Endodermal cell (in vitro differentiated cells): ENCODE data around the gene SNX24. TPM values are rescaled to one million over a fixed set of nuclear protein-coding genes. Genes with fewer than 3 reads are reported as not detected.

Experiments used
- DNase-seq: peaks from one replicate; pipeline ENCODE4 v3.0.0-alpha.2; 2017
- H3K27ac ChIP-seq: 2 replicates; pipeline ENCODE4 v1.5.1; 2013; ENCODE audit warnings: mild to moderate bottlenecking, low read depth, low read length, moderate library complexity
- H3K27me3 ChIP-seq: 2 replicates; pipeline ENCODE4 v1.6.1; 2013; ENCODE audit warnings: mild to moderate bottlenecking, low read length, moderate library complexity; ENCODE audit not compliant: insufficient read depth, control insufficient read depth, poor library complexity, severe bottlenecking
- H3K36me3 ChIP-seq: 2 replicates; pipeline ENCODE4 v1.7.0; 2013; ENCODE audit warnings: mild to moderate bottlenecking, low read length, moderate library complexity; ENCODE audit not compliant: control insufficient read depth, insufficient read depth
- H3K4me1 ChIP-seq: one replicate; pipeline ENCODE4 v1.7.0; 2013; ENCODE audit warnings: low read length; ENCODE audit not compliant: control insufficient read depth, insufficient read depth
- H3K4me3 ChIP-seq: 2 replicates; pipeline ENCODE4 v1.5.1; 2013; ENCODE audit warnings: mild to moderate bottlenecking, low read length, moderate library complexity
- H3K9ac ChIP-seq: 2 replicates; pipeline ENCODE4 v1.6.1; 2013; ENCODE audit warnings: mild to moderate bottlenecking, low read length, moderate library complexity; ENCODE audit not compliant: poor library complexity, severe bottlenecking; ENCODE audit errors: extremely low read depth
- H3K9me3 ChIP-seq: 2 replicates; pipeline ENCODE4 v1.6.1; 2013; ENCODE audit warnings: mild to moderate bottlenecking, low read length, moderate library complexity; ENCODE audit not compliant: control insufficient read depth
- H3K27ac Mint-ChIP-seq: 2 replicates; pipeline ENCODE4 v1.8.0; 2020; ENCODE audit warnings: mixed read lengths
- H3K27me3 Mint-ChIP-seq: 2 replicates; pipeline ENCODE4 v1.8.0; 2021; ENCODE audit warnings: mild to moderate bottlenecking, mixed read lengths; ENCODE audit not compliant: insufficient read depth
- H3K36me3 Mint-ChIP-seq: 2 replicates; pipeline ENCODE4 v1.8.0; 2020; ENCODE audit warnings: low read depth, mixed read lengths
- H3K4me1 Mint-ChIP-seq: 2 replicates; pipeline ENCODE4 v1.8.0; 2020; ENCODE audit warnings: mixed read lengths
- H3K4me3 Mint-ChIP-seq: 2 replicates; pipeline ENCODE4 v1.8.0; 2020; ENCODE audit warnings: mild to moderate bottlenecking, moderate library complexity, mixed read lengths
- H3K9me3 Mint-ChIP-seq: 2 replicates; pipeline ENCODE4 v1.8.0; 2020; ENCODE audit warnings: mild to moderate bottlenecking, mixed read lengths
- CTCF ChIP-seq: fragments of 200-600 bp; sonication (generic); conservative IDR thresholded peaks from 2 replicates; pipeline ENCODE4 v1.5.0; 2021; ENCODE audit warnings: antibody characterized with exemption, mild to moderate bottlenecking
- WGBS, 2 experiments: methylation state at CpG; one replicate each; pipeline versions ENCODE4 v1.1.5 to v1.1.7; 2013; ENCODE audit warnings: missing lambda C conversion rate in 2 of 2, mixed read lengths in 1 of 2; ENCODE audit not compliant: insufficient coverage in 1 of 2, insufficient read length in 1 of 2; 5-methylcytosine and 5-hydroxymethylcytosine counted together
- total RNA-seq, 2 donors: library from RNA; stranded (reverse); fragmentation: NEBNext Ultra II Directional in 1 of 2; extraction: Animal tissue kit (Norgen Biotek cat#: 25700) in 1 of 2; gene quantifications; 2 replicates in 1 of 2; 3 replicates in 1 of 2; pipeline ENCODE4 v1.2.1, GENCODE V29; 2021

Gene SNX24
- total RNA-seq, 2 donors from 2014 or later: 39.4 to 56.2 TPM

- Histone ChIP-seq H3K27me3 (no peaks in the 10 kb centered on the region), H3K9ac (no peak overlapping the region), H3K4me1 (peaks cover 2% of the 10 kb centered on the region), H3K9me3 (no peaks in the 10 kb centered on the region), H3K36me3 (no peaks in the 10 kb centered on the region), H3K27ac (no peak overlapping the region), H3K4me3 (no peak overlapping the region)
- Mint-ChIP-seq H3K9me3 (no peaks in the 10 kb centered on the region), H3K4me1 (peaks cover 38% of the 10 kb centered on the region), H3K36me3 (peaks cover 18% of the 10 kb centered on the region), H3K27me3 (no peaks in the 10 kb centered on the region), H3K4me3 (no peak overlapping the region), H3K27ac (no peak overlapping the region)
- 50 to 71% methylated on average over 2 to 6 of the region's 8 CpGs for WGBS, 2 experiments
- TF ChIP-seq CTCF: no peak
- no peak for DNase-seq
These were observed 96.9 kb downstream of the SNX24 start for GRCh38 chr5:122942164-122942914.

- Histone ChIP-seq H3K36me3 (no peaks in the 10 kb centered on the region), H3K27ac (no peak overlapping the region), H3K9ac (no peak overlapping the region), H3K4me3 (no peak overlapping the region), H3K9me3 (no peaks in the 10 kb centered on the region), H3K4me1 (no peaks in the 10 kb centered on the region), H3K27me3 (no peaks in the 10 kb centered on the region)
- TF ChIP-seq CTCF: no peak
- DNase-seq: no peak
- WGBS, 2 experiments: 77 to 97% methylated on average over 4 to 7 of the region's 7 CpGs
- Mint-ChIP-seq H3K36me3 (peaks cover 18% of the 10 kb centered on the region), H3K27ac (no peak overlapping the region), H3K4me3 (no peak overlapping the region), H3K27me3 (no peaks in the 10 kb centered on the region), H3K4me1 (peaks cover 40% of the 10 kb centered on the region), H3K9me3 (no peaks in the 10 kb centered on the region)
These were observed 97.8 kb downstream of the SNX24 start for GRCh38 chr5:122943050-122943698.

GRCh38 chr5:122944051-122944450 is 98.6 kb downstream of the SNX24 start:
- 95 to 100% methylated on average over 1 of the region's 1 CpG for WGBS, 2 experiments
- Histone ChIP-seq H3K9ac (no peak overlapping the region), H3K4me3 (no peak overlapping the region), H3K4me1 (no peaks in the 10 kb centered on the region), H3K27me3 (no peaks in the 10 kb centered on the region), H3K36me3 (no peaks in the 10 kb centered on the region), H3K27ac (no peak overlapping the region), H3K9me3 (no peaks in the 10 kb centered on the region)
- no peak overlapping the region for H3K4me3 Mint-ChIP-seq
- no peak for TF ChIP-seq CTCF
- no peaks in the 10 kb centered on the region for H3K27me3 Mint-ChIP-seq
- peaks cover 21% of the 10 kb centered on the region for H3K36me3 Mint-ChIP-seq
- DNase-seq: no peak
- peaks cover 42% of the 10 kb centered on the region for H3K4me1 Mint-ChIP-seq
- H3K27ac Mint-ChIP-seq: no peak overlapping the region
- H3K9me3 Mint-ChIP-seq: no peaks in the 10 kb centered on the region
